HFF-Myc (cell line): Measurements from ENCODE around the gene FBXO4.

Experiments used
- DNase-seq: peaks from one replicate; pipeline ENCODE4 v3.0.0-alpha.2; 2011; ENCODE audit warnings: low read depth; ENCODE audit errors: extremely low read depth
- H3K4me3 ChIP-seq: replicated peaks from 2 replicates; pipeline ENCODE4 v1.5.1; 2011; ENCODE audit warnings: low read depth, mild to moderate bottlenecking, control low read depth, low read length
- CTCF ChIP-seq: IDR thresholded peaks from 2 replicates; pipeline ENCODE4 v1.5.1; 2012; ENCODE audit warnings: mild to moderate bottlenecking, low read depth, low read length, control low read depth; ENCODE audit errors: missing control alignments

Gene FBXO4

GRCh38 chr5:41883243-41883642 lies 41.8 kb upstream of the FBXO4 start:
- no peak overlapping the region for H3K4me3 ChIP-seq
- DNase-seq: no peak
- no peak for TF ChIP-seq CTCF

- no peak overlapping the region for H3K4me3 ChIP-seq
- no peak for DNase-seq
- TF ChIP-seq CTCF: no peak
These were observed 41.1 kb upstream of the FBXO4 start for GRCh38 chr5:41883936-41884335.

- no peak for TF ChIP-seq CTCF
- H3K4me3 ChIP-seq: no peak overlapping the region
- DNase-seq: no peak
These were observed 39.8 kb upstream of the FBXO4 start for GRCh38 chr5:41885286-41885685.

- H3K4me3 ChIP-seq: no peak overlapping the region
- TF ChIP-seq CTCF: no peak
- no peak for DNase-seq
These were observed 33.9 kb upstream of the FBXO4 start for GRCh38 chr5:41891066-41891707.

- TF ChIP-seq CTCF: no peak
- DNase-seq: no peak
- H3K4me3 ChIP-seq: no peak overlapping the region
These were observed 33.0 kb upstream of the FBXO4 start for GRCh38 chr5:41892031-41892430.

GRCh38 chr5:41893074-41893851 lies 31.8 kb upstream of the FBXO4 start:
- no peak for DNase-seq
- no peak for TF ChIP-seq CTCF
- H3K4me3 ChIP-seq: no peak overlapping the region
